K562 (cell line): ENCODE measurements around the gene PAFAH1B2. TPM values are rescaled to one million over a fixed set of nuclear protein-coding genes. Genes with fewer than 3 reads are reported as not detected.

Experiments used
- BDP1 ChIP-seq: IDR thresholded peaks from 3 replicates; pipeline ENCODE4 v1.6.1; 2011; ENCODE audit not compliant: insufficient read length, insufficient read depth
- CBX5 ChIP-seq: IDR thresholded peaks from 2 replicates; pipeline ENCODE4 v1.6.1; 2014; ENCODE audit warnings: low read depth, borderline replicate concordance
- ETV1 ChIP-seq: fragments of 450-650 bp; conservative IDR thresholded peaks from 2 replicates; pipeline ENCODE4 v1.6.1; 2016; ENCODE audit warnings: missing genetic modification characterization, control low read depth, low read depth, missing compliant biosample characterization
- FIP1L1 ChIP-seq: fragments of 200-400 bp; formaldehyde crosslinking; IDR thresholded peaks from 2 replicates; pipeline ENCODE4 v1.6.1; 2018; ENCODE audit warnings: mild to moderate bottlenecking, low read depth, low read length; ENCODE audit not compliant: poor library complexity, severe bottlenecking
- FUS ChIP-seq: fragments of 200-400 bp; formaldehyde crosslinking; optimal IDR thresholded peaks from 2 replicates; pipeline ENCODE3; 2017; ENCODE audit warnings: low read depth, low read length
- MYNN ChIP-seq, 2 experiments: sonication (generic); formaldehyde crosslinking in 1 of 2; IDR thresholded peaks; 2 replicates each; pipeline versions ENCODE4 v1.5.0 to v1.6.1; 2016 to 2020; ENCODE audit warnings: antibody characterized with exemption in 1 of 2, missing genetic modification reagents in 1 of 2
- PTRF ChIP-seq: fragments of 450-650 bp; IDR thresholded peaks from 2 replicates; pipeline ENCODE4 v1.6.1; 2016; ENCODE audit warnings: mild to moderate bottlenecking, missing genetic modification characterization, missing compliant biosample characterization
- SMAD1 ChIP-seq: fragments of 150-350 bp; IDR thresholded peaks from 2 replicates; pipeline ENCODE4 v1.6.1; 2014; ENCODE audit warnings: low read length, low read depth; ENCODE audit not compliant: partially characterized antibody
- SP2 ChIP-seq: IDR thresholded peaks from 2 replicates; pipeline ENCODE4 v1.6.1; 2011; ENCODE audit warnings: mild to moderate bottlenecking, low read depth, low read length, moderate library complexity; ENCODE audit not compliant: poor library complexity, severe bottlenecking; ENCODE audit errors: extremely low read depth
- ZFP1 ChIP-seq: fragments of 450-650 bp; formaldehyde crosslinking; IDR thresholded peaks from 2 replicates; pipeline ENCODE4 v1.4.0; 2020; ENCODE audit warnings: mild to moderate bottlenecking, mixed read lengths
- ZNF324 ChIP-seq: fragments of 250-450 bp; sonication (Bioruptor Pico); IDR thresholded peaks from 2 replicates; pipeline ENCODE4 v1.4.0; 2020; ENCODE audit warnings: mild to moderate bottlenecking
- polyA plus RNA-seq, 8 experiments: library from polyadenylated mRNA; depleted of rRNA in 4 of 8; stranded (reverse) in 5 of 8; unstranded in 3 of 8; fragments of >200 nt; fragmentation: Nextera tagmentation in 2 of 8; fragmentation: Illumina TruSeq in 1 of 8; extraction: Ambion mirVana in 2 of 8; extraction: Trizol in 1 of 8; gene quantifications; 2 replicates each; pipeline versions ENCODE4 v1.2.1 to v1.2.3, GENCODE V29; 2011 to 2014; ENCODE audit warnings: inconsistent platforms in 1 of 8, missing spikeins in 1 of 8
- total RNA-seq, 7 experiments: library from RNA; depleted of rRNA in 6 of 7; stranded (reverse); fragments of >200 nt in 6 of 7; fragmentation: Illumina TruSeq in 2 of 7; extraction: Trizol in 2 of 7; gene quantifications; 2 replicates each; pipeline versions ENCODE4 v1.2.1 to v1.2.3, GENCODE V29; 2011 to 2021; ENCODE audit warnings: low replicate concordance in 1 of 7
- TF ChIP-seq, protein P1 (sequence below): fragments of 450-650 bp; IDR thresholded peaks from 2 replicates; pipeline ENCODE4 v1.6.1; 2016; ENCODE audit warnings: low read depth
- TF ChIP-seq, protein P2 (sequence below): fragments of 250-450 bp; sonication (Bioruptor Pico); IDR thresholded peaks from 2 replicates; pipeline ENCODE4 v1.6.1; 2021; ENCODE audit warnings: mild to moderate bottlenecking
- TF ChIP-seq, protein P3 (sequence below): IDR thresholded peaks from 3 replicates; pipeline ENCODE4 v1.6.1; 2011; ENCODE audit warnings: borderline replicate concordance, mild to moderate bottlenecking, moderate library complexity; ENCODE audit not compliant: insufficient read length; ENCODE audit errors: extremely low read depth

PAFAH1B2 gene
- total and polyA plus RNA-seq, 9 of the 15 experiments (the other 6 are each of a cell fraction or from before 2014, with no cell fraction given) = 27.8 to 94.7 (median 64.9) TPM

- TF ChIP-seq, protein P1, sequence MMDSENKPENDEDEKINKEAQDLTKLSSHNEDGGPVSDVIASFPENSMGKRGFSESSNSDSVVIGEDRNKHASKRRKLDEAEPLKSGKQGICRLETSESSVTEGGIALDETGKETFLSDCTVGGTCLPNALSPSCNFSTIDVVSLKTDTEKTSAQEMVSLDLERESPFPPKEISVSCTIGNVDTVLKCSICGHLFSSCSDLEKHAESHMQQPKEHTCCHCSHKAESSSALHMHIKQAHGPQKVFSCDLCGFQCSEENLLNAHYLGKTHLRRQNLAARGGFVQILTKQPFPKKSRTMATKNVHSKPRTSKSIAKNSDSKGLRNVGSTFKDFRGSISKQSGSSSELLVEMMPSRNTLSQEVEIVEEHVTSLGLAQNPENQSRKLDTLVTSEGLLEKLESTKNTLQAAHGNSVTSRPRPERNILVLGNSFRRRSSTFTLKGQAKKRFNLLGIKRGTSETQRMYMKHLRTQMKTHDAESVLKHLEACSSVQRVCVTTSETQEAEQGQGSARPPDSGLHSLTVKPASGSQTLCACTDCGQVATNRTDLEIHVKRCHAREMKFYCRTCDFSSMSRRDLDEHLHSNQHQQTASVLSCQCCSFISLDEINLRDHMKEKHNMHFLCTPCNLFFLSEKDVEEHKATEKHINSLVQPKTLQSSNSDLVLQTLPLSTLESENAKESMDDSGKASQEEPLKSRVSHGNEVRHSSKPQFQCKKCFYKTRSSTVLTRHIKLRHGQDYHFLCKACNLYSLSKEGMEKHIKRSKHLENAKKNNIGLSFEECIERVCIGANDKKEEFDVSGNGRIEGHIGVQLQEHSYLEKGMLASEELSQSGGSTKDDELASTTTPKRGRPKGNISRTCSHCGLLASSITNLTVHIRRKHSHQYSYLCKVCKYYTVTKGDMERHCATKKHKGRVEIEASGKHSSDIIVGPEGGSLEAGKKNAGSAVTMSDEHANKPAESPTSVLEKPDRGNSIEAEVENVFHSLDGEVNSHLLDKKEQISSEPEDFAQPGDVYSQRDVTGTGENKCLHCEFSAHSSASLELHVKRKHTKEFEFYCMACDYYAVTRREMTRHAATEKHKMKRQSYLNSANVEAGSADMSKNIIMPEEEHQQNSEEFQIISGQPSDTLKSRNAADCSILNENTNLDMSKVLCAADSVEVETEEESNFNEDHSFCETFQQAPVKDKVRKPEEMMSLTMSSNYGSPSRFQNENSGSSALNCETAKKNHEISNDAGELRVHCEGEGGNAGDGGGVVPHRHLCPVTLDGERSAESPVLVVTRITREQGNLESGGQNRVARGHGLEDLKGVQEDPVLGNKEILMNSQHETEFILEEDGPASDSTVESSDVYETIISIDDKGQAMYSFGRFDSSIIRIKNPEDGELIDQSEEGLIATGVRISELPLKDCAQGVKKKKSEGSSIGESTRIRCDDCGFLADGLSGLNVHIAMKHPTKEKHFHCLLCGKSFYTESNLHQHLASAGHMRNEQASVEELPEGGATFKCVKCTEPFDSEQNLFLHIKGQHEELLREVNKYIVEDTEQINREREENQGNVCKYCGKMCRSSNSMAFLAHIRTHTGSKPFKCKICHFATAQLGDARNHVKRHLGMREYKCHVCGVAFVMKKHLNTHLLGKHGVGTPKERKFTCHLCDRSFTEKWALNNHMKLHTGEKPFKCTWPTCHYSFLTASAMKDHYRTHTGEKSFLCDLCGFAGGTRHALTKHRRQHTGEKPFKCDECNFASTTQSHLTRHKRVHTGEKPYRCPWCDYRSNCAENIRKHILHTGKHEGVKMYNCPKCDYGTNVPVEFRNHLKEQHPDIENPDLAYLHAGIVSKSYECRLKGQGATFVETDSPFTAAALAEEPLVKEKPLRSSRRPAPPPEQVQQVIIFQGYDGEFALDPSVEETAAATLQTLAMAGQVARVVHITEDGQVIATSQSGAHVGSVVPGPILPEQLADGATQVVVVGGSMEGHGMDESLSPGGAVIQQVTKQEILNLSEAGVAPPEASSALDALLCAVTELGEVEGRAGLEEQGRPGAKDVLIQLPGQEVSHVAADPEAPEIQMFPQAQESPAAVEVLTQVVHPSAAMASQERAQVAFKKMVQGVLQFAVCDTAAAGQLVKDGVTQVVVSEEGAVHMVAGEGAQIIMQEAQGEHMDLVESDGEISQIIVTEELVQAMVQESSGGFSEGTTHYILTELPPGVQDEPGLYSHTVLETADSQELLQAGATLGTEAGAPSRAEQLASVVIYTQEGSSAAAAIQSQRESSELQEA = no peak
- TF ChIP-seq SP2 = no peak
- TF ChIP-seq CBX5 = no peak
- TF ChIP-seq SMAD1 = peak; percentile 72
- TF ChIP-seq ETV1 (tag) = peak; percentile 67
- peak; percentile 86 for TF ChIP-seq MYNN (IDR thresholded peaks at IDR 0.05)
- no peak for TF ChIP-seq MYNN (CRISPR knock-in tag; IDR thresholded peaks at IDR 0.05)
- TF ChIP-seq ZNF324 (CRISPR knock-in tag) = no peak
- TF ChIP-seq PTRF = no peak
- no peak for TF ChIP-seq FIP1L1
- TF ChIP-seq, protein P2, sequence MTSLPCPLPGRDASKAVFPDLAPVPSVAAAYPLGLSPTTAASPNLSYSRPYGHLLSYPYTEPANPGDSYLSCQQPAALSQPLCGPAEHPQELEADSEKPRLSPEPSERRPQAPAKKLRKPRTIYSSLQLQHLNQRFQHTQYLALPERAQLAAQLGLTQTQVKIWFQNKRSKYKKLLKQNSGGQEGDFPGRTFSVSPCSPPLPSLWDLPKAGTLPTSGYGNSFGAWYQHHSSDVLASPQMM = no peak
- TF ChIP-seq FUS = no peak
- no peak for TF ChIP-seq ZFP1 (CRISPR knock-in tag)
- TF ChIP-seq, protein P3, sequence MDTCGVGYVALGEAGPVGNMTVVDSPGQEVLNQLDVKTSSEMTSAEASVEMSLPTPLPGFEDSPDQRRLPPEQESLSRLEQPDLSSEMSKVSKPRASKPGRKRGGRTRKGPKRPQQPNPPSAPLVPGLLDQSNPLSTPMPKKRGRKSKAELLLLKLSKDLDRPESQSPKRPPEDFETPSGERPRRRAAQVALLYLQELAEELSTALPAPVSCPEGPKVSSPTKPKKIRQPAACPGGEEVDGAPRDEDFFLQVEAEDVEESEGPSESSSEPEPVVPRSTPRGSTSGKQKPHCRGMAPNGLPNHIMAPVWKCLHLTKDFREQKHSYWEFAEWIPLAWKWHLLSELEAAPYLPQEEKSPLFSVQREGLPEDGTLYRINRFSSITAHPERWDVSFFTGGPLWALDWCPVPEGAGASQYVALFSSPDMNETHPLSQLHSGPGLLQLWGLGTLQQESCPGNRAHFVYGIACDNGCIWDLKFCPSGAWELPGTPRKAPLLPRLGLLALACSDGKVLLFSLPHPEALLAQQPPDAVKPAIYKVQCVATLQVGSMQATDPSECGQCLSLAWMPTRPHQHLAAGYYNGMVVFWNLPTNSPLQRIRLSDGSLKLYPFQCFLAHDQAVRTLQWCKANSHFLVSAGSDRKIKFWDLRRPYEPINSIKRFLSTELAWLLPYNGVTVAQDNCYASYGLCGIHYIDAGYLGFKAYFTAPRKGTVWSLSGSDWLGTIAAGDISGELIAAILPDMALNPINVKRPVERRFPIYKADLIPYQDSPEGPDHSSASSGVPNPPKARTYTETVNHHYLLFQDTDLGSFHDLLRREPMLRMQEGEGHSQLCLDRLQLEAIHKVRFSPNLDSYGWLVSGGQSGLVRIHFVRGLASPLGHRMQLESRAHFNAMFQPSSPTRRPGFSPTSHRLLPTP = no peak
- TF ChIP-seq BDP1 = no peak
Measured at GRCh38 chr11:117223741-117224689, 79.9 kb downstream of the PAFAH1B2 start (continued).
